Breast epithelium (tissue), 3 donors: ENCODE data around the gene PRX.

ENCODE experiments used
- POLR2A ChIP-seq: fragments of 450-650 bp; IDR thresholded peaks from one replicate; pipeline ENCODE4 v1.6.1; 2016; ENCODE audit warnings: antibody characterized with exemption, mild to moderate bottlenecking, moderate library complexity
- POLR2AphosphoS5 ChIP-seq, 3 donors: sonication (generic); formaldehyde crosslinking; IDR thresholded peaks; one replicate each; pipeline ENCODE4 v1.6.1; 2017; ENCODE audit warnings: antibody characterized with exemption in 3 of 3
- TF ChIP-seq, protein P1 (sequence below), 3 donors: fragments of 450-650 bp; IDR thresholded peaks; one replicate each; pipeline ENCODE4 v1.5.1; 2016 to 2017; ENCODE audit warnings: antibody characterized with exemption in 3 of 3, mild to moderate bottlenecking in 3 of 3, moderate library complexity in 3 of 3

DNA sequence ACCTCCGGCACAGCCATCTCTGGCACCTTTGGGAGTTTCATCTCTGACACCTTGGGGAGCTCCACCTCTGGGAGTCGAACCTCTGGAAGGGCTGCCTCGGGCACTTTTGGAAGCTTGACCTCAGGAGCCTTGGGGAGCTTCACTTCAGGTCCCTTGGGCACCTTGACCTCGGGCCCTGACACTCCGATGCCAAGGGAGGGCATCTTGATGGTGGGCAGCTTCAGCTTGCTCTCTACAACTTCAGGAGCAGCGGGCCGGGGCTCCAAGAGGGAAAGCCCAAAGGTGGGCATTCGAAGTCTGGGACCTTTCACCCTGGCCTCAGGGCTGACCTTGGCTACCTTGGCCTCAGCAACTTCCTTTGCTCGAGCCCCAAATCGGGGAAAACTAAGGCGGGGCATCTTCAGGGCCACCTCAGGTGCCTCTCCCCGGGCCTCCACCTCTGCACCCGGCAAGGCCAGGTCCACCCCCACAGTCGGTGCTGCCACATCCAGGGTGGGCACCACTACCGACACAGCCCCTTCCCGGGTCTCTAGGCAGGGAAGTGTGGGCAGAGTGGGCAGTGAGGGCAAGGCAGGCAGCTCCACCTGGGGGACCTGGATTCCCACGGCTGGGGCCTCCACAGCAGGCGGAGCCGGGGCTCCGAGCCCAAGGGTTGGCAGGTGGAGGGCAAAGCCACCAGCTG, 16.2 kb downstream of the PRX start:
- TF ChIP-seq, protein P1, sequence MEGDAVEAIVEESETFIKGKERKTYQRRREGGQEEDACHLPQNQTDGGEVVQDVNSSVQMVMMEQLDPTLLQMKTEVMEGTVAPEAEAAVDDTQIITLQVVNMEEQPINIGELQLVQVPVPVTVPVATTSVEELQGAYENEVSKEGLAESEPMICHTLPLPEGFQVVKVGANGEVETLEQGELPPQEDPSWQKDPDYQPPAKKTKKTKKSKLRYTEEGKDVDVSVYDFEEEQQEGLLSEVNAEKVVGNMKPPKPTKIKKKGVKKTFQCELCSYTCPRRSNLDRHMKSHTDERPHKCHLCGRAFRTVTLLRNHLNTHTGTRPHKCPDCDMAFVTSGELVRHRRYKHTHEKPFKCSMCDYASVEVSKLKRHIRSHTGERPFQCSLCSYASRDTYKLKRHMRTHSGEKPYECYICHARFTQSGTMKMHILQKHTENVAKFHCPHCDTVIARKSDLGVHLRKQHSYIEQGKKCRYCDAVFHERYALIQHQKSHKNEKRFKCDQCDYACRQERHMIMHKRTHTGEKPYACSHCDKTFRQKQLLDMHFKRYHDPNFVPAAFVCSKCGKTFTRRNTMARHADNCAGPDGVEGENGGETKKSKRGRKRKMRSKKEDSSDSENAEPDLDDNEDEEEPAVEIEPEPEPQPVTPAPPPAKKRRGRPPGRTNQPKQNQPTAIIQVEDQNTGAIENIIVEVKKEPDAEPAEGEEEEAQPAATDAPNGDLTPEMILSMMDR (IDR thresholded peaks at IDR 0.05), result no peak
- TF ChIP-seq POLR2AphosphoS5 (IDR thresholded peaks at IDR 0.05) (no peak), POLR2A (no peak)
